GM18951 (cell line): ENCODE measurements around the gene SLC6A17.

Source experiments
- POLR2A ChIP-seq: IDR thresholded peaks from 4 replicates; pipeline ENCODE4 v1.6.1; 2011; ENCODE audit warnings: mild to moderate bottlenecking; ENCODE audit not compliant: insufficient read length, insufficient read depth; ENCODE audit errors: extremely low read depth
- in situ Hi-C: fragments of 300-500 bp; cut with MboI; formaldehyde crosslinking; loops from one replicate; pipeline ENCODE4 v1.12.0; 2022; ENCODE audit warnings: low sequenced_read_pairs, mixed read lengths, inconsistent platforms; ENCODE audit not compliant: unreplicated experiment

SLC6A17 gene

DNA sequence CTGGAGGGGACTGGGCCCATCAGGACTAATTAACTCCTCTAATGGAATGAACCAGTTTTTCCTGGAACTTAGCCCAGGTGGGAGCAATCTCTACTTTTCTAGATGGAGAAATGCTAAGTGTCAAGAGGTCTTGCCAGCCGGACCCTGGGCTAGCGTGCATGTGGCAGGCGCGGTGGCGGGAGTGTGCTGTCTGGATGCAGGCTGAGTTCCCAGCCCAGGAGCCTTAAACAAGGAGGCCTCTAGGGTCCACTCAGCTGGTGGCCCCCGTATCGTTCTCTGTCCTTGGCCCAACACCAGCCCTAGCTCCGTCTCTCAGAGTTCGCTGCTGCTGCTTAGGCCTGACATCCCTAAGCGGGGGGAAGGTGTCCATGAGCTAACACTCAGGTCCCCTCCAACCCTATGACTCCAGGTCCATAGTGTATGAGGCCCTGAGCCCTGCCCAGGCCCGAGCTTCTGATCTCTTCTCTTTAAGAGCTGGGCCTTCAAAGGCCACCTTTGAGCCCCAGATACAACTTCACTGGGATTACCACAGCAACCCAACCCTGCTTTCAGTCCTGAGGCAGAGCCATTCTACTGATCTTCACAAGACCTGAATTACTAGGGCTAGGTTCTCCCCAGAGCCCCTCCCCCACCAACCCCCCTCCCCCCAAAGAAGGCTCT, 56.1 kb downstream of the SLC6A17 start:
- in situ Hi-C loops, result no loop called here
- no peak for TF ChIP-seq POLR2A

DNA sequence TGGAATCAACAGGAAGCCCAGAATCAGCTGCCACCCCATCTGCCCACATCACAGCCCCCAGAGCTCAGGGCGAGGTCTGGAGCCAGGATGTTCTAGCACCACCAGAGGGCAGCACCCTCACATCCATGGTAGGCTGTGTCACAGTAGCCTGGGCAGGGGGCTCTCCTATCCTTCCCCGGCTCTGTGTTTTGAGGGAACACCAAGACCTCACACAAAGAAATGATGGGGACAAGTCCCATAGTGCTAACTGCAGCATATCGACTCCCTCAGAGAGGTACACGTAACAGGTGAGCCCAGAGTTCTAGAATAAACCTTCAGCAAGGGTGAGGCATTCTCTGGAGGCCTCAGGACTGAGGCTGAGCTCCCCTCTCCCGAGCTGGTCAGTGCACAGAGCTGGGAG, 57.5 kb downstream of the SLC6A17 start:
- in situ Hi-C loops, result no loop called here
- no peak for TF ChIP-seq POLR2A

DNA sequence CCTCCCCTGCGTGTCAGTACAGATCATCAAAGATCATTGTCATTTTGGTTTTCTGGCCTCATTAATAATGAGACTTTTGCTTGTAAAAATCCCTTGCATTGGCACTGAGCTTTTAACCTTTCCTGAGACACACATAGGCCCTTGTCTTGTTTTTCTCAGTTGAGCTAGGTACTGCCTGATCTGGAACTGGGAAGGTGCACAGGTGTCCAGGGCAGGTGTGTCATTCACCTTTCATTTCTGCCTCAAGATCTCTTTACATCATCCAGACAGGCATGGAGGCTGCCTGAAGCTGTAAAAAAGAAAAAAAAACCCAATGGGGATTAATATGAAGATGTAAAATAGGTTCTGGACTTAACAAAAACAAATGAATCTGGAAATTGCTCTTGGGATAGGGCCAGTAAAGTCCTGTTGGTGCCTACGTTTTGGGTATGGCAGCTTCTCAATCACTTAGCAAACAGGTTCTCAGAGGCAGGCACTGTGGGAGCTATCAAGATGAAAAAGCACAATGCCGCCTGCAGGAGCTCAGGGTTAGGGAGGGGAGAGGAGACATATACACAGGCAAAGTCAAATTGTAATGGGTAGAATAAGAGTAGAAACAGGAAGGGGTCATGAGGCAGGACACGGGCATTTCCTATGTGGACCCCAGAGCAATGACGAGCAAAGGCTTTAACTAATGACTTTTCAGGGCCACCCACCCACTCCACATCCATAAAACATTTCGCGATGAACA, 58.8 kb downstream of the SLC6A17 start:
- in situ Hi-C loops, result no loop called here

DNA sequence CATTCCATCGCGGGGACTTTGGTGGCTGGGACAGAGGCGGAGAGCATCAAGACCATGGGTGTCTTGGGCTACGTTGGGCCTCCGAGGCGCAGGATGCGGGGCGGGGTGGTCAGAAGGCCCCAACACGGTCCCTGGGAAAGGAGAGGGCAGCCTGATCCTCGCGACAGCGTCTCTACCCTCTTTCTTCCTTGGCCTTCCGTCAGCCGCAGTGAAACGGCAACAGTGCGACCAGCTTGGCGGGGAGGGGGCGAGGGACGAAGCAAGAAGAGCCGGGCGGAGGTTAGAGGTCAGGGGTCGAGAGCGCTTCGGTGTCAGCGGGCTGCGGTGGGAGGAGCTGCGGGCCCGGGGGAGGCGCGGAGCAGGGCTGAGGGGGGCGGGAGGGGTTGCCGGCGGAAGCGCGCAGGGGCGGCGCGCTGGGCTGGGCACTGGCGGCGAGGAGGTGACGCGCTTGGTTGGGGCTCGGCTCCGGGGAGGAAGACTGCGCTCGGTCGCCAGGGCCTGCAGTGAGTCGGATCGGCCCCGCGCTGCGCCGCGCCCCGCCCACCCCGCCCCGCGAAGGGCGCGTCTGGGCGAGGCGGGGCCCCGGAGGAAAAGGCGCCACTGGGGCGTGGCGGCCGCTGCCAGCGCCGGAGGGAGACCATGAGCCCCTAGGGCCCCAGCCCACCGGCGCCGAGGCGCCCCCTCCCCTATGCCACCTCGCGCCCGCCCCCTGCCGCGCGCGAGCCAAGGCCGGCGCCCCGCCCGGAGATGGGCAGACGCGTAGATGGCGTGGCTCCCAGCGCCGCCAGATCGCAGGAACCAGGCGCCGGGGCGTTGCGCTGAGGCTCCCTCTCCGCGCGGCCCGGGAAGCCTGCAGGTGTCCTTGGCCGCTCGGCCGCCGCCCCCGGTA, 59.7 kb downstream of the SLC6A17 start, which contains the start of gene KCNC4:
Gene KCNC4 (plus strand): TSS at position 600 of the 889 bp plus-strand sequence. CDS start 1,186 bp downstream, outside the sequence.
- peak; percentile 22 for TF ChIP-seq POLR2A

More for the DNA sequence above, 58.8 kb downstream of the SLC6A17 start:
- no peak for TF ChIP-seq POLR2A

DNA sequence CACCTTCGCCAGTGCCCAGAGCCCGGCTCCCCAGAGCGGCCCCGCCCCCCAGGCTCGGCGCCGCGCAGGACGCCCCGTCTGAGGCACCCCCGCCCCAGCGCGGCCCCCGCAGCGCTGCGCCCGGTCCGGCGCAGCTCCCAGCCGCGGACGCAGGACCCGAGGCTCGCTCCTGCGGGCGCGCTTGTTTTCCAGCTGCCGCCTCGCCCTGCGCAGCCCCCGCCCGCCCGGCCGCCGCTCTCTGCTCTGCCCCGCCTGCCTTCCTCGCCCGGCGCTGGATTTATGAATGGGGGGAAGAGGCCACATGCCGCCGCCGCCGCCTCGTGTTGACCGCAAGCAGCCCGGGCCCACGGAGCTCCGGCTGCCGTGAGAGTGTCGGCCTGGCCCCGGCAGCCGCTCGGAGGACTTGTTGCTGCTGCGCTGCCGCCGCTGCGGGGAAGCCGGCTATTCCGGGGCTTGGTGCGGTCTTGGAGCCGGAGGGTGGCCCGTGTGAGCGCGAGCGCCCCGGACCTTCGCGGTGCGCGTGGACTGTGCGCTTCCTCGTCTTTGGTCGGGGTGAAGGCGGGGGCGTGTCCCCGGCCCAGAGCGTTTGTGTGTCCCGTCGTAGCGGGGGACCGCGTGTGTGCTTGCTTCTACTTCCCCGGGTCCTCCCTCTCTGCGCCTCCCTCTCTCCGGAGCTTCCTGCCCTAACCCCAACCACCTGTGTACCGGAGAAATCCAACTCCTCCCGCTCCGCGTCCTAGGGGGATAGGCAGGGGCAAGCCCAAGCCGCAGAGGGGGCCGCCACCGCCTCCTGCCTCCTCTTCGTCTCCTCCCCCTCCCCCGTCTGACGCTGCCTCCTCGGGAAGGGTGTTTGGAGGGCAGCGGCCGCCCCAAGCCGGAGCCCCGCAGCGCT, 60.6 kb downstream of the SLC6A17 start:
- in situ Hi-C loops, result no loop called here
- no peak for TF ChIP-seq POLR2A

More for the DNA sequence above, 59.7 kb downstream of the SLC6A17 start, which contains the start of gene KCNC4:
- in situ Hi-C loops, result no loop called here

DNA sequence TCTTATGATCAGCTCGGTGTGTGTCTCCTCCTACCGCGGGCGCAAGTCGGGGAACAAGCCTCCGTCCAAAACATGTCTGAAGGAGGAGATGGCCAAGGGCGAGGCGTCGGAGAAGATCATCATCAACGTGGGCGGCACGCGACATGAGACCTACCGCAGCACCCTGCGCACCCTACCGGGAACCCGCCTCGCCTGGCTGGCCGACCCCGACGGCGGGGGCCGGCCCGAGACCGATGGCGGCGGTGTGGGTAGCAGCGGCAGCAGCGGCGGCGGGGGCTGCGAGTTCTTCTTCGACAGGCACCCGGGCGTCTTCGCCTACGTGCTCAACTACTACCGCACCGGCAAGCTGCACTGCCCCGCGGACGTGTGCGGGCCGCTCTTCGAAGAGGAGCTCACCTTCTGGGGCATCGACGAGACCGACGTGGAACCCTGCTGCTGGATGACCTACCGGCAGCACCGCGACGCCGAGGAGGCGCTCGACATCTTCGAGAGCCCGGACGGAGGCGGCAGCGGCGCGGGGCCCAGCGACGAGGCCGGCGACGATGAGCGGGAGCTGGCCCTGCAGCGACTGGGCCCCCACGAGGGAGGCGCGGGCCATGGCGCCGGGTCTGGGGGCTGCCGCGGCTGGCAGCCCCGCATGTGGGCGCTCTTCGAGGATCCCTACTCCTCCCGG, 61.3 kb downstream of the SLC6A17 start:
- in situ Hi-C loops, result no loop called here
- no peak for TF ChIP-seq POLR2A

DNA sequence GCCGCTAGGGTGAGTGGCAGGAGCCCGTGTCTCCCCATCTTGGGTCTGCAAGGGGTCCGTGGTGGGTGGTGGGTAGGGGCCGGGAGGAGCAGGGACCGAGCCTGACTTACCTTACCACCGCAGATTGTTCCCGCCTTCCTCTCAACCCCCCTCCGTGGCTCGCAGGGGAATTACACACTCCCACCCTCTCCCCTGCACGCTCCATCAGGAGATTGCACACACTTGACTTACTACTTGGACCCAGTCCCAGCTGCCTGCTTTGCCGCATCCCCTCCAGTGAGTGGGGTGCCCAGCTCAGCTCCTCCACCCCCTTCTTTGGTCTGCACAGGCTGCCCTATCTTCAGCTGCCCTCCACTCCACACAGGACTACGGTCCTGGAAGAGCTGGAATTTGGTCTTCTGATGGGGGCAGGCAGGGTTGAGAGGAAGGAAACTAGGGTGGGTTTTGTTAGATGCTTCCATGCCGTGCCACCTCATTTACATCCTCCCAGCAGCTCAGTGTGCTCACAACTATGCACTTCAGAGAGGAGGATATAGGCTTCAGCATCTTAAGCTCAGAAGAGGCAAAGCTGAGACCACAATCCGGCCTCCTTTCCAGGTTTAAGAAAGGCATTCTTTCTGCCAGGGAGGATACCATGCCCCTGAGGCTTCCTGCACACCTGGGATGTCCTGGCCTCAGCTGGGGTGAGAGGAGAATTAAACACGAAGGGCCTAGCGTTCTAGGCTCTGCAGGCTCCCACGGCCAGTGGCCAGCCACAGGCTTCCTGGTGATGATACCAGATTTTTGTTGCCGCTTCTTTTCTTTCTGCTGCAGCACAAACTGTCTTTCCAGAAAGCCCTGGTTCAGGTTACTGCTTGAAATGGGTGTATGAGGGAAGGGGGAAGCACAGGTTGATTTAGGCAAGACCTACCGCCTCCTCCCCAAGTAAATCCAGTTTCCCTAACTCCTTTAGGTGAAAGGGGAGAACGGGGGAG, 62.2 kb downstream of the SLC6A17 start:
- TF ChIP-seq POLR2A, result no peak
- in situ Hi-C loops, result no loop called here

DNA sequence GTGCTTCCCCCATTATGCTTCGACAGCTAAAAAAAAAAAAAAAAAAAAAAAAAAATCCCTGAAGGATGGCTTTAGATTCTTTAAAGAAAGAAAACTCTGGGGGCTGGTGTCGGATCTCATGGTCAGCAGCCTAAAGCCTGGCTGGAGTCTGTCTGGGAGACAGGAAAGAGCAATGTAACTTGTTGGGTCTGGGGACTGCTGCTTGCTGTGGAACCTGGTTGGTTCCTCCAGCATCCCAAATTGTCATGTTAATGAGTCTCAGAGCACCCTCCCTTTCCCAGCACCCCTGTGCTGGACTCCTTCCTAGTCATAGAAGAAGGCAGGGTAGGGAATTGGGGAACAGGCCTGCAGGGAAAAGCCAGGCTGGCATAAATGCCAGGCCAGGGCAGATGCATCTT, 62.8 kb downstream of the SLC6A17 start:
- in situ Hi-C loops, result no loop called here
- no peak for TF ChIP-seq POLR2A

DNA sequence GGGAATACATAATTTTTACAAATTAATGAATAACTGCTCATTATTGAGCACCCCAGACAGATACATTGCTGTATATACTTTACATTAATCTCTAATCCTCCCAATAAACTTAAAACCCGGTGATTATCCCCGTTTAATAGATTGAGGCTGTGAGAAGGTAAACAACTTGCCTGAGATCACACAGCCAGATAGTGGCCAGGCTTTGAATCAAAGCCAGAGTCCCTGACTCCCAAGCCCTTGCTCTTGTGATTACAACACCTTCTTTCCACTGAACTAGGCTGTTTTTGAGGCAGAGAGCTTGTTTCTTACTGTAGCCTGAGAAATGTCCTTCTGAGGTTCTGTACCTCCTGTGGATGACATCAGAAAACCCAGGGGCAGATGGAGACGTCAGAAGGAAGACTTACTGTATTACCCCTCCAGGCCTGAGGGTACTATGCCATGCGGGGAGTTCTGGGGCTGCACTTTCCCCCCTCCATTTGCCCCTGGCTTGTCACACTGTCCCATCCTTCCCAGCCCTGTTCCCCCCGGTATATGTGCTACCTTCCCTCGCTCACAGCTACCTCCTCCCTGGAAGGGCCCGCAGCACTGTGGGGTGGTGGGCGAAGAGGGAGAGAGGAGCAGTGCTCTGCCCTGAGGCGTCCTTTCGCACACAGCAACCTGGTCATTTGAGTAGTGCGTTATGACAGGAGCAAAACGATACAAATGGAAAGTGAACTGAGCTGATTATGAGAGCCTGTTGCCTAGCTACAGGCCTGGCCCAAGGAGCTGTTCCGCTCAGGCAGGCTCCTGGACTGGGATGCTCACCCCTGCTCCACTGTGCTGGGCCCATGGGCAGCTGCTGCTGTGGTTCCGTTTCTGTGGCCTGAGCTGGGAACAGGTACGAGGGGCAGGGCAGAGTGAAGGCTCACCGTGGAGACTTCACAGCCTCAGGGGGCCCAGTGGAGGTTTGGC, 64.4 kb downstream of the SLC6A17 start:
- TF ChIP-seq POLR2A, result no peak
- in situ Hi-C loops, result no loop called here

DNA sequence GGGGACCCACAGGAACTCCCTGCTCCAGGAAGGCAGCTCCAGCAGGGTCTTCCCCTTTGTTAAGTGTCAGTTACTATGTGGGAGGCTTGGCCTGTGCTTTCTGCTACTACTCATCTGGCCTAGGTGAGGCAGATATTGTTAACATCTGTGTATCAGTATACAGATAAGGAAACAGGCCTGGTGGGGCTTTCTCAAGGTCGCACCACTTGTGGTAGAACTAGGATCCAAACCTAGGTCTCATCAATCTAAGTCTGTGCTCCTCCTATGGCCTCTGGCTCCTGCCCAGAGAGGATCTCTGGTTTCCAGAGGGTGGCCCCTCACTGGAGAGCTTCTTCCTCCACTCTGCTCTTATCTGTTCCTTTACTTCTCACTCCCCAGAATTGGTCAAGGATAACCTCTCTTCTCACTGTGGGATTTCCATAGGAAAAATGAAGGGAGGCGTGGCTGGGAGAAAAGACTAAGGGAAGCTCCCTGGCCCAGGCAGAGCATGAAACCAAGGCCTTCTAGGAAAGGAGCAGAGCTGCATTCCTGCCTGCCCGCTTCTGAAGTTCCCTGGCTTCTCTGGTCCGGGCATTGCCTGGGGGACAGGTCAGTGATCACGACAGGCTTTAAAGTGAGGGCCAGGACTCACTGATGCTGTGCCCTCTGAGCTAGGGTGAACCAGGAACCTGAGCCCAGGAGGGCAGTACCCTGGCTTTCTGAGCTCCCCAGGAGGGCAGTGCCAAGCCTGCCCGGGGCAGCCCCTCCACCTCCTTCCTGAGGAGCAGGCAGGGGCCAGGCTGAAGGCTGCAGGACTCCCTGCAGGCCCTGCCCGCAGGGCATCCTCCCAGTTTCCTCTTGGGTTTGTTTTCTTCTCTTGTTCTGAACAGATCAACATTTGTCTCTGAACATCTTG, 65.6 kb downstream of the SLC6A17 start:
- in situ Hi-C loops, result no loop called here
- no peak for TF ChIP-seq POLR2A
